HEK293 (cell line): ENCODE results near the gene TICAM1.
A peak's percentile ranks its signal among the peaks of the same experiment; 100 is the strongest.

ENCODE experiments used
- GLI4 ChIP-seq: fragments of 450-650 bp; formaldehyde crosslinking; IDR thresholded peaks from 2 replicates; pipeline ENCODE4 v1.5.1; 2016; ENCODE audit warnings: missing biosample characterization, missing genetic modification characterization
- HIC1 ChIP-seq: fragments of 450-650 bp; formaldehyde crosslinking; IDR thresholded peaks from 2 replicates; pipeline ENCODE4 v1.5.1; 2016; ENCODE audit warnings: missing biosample characterization, missing genetic modification characterization
- INSM2 ChIP-seq: fragments of 450-650 bp; formaldehyde crosslinking; IDR thresholded peaks from 2 replicates; pipeline ENCODE4 v1.5.1; 2016; ENCODE audit warnings: missing biosample characterization, missing genetic modification characterization
- KLF7 ChIP-seq: fragments of 450-650 bp; formaldehyde crosslinking; IDR thresholded peaks from 2 replicates; pipeline ENCODE4 v1.5.1; 2016; ENCODE audit warnings: missing biosample characterization, missing genetic modification characterization, borderline replicate concordance
- REPIN1 ChIP-seq: fragments of 450-650 bp; formaldehyde crosslinking; IDR thresholded peaks from 2 replicates; pipeline ENCODE4 v1.5.1; 2017; ENCODE audit warnings: missing biosample characterization, missing genetic modification characterization, low read depth
- SCRT2 ChIP-seq: fragments of 450-650 bp; formaldehyde crosslinking; IDR thresholded peaks from 2 replicates; pipeline ENCODE4 v1.5.1; 2016; ENCODE audit warnings: missing biosample characterization, missing genetic modification characterization
- TSHZ1 ChIP-seq: fragments of 450-650 bp; formaldehyde crosslinking; IDR thresholded peaks from 2 replicates; pipeline ENCODE4 v1.5.1; 2016; ENCODE audit warnings: missing biosample characterization, missing genetic modification characterization, borderline replicate concordance
- YY2 ChIP-seq: fragments of 450-650 bp; formaldehyde crosslinking; IDR thresholded peaks from 2 replicates; pipeline ENCODE4 v1.5.1; 2016; ENCODE audit warnings: missing biosample characterization, missing genetic modification characterization
- ZBTB48 ChIP-seq: fragments of 450-650 bp; formaldehyde crosslinking; IDR thresholded peaks from 2 replicates; pipeline ENCODE4 v1.5.1; 2016; ENCODE audit warnings: missing biosample characterization, missing genetic modification characterization
- ZNF146 ChIP-seq: fragments of 450-650 bp; formaldehyde crosslinking; IDR thresholded peaks from 2 replicates; pipeline ENCODE4 v1.5.1; 2016; ENCODE audit warnings: missing biosample characterization, missing genetic modification characterization
- ZNF175 ChIP-seq: fragments of 450-650 bp; formaldehyde crosslinking; IDR thresholded peaks from 2 replicates; pipeline ENCODE4 v1.5.1; 2016; ENCODE audit warnings: missing biosample characterization, missing genetic modification characterization
- ZNF211 ChIP-seq: fragments of 450-650 bp; formaldehyde crosslinking; IDR thresholded peaks from 2 replicates; pipeline ENCODE4 v1.5.1; 2016; ENCODE audit warnings: low read depth, missing biosample characterization, missing genetic modification characterization
- ZNF280D ChIP-seq: fragments of 450-650 bp; formaldehyde crosslinking; IDR thresholded peaks from 2 replicates; pipeline ENCODE4 v1.5.1; 2016; ENCODE audit warnings: missing biosample characterization, missing genetic modification characterization
- ZNF292 ChIP-seq: fragments of 450-650 bp; formaldehyde crosslinking; IDR thresholded peaks from 2 replicates; pipeline ENCODE4 v1.5.1; 2016; ENCODE audit warnings: low read depth, missing biosample characterization, missing genetic modification characterization, borderline replicate concordance
- ZNF311 ChIP-seq: fragments of 450-650 bp; formaldehyde crosslinking; IDR thresholded peaks from 2 replicates; pipeline ENCODE4 v1.5.1; 2017; ENCODE audit warnings: missing biosample characterization, missing genetic modification characterization, borderline replicate concordance
- ZNF488 ChIP-seq: fragments of 450-650 bp; formaldehyde crosslinking; IDR thresholded peaks from 2 replicates; pipeline ENCODE4 v1.5.1; 2016; ENCODE audit warnings: missing biosample characterization, missing genetic modification characterization
- ZNF501 ChIP-seq: fragments of 450-650 bp; formaldehyde crosslinking; IDR thresholded peaks from 2 replicates; pipeline ENCODE4 v1.5.1; 2016; ENCODE audit warnings: missing biosample characterization, missing genetic modification characterization
- ZNF513 ChIP-seq: fragments of 450-650 bp; IDR thresholded peaks from 2 replicates; pipeline ENCODE4 v1.5.1; 2018; ENCODE audit warnings: missing biosample characterization, missing genetic modification characterization
- ZNF548 ChIP-seq: fragments of 450-650 bp; formaldehyde crosslinking; IDR thresholded peaks from 2 replicates; pipeline ENCODE4 v1.5.1; 2016; ENCODE audit warnings: missing biosample characterization, missing genetic modification characterization
- ZNF580 ChIP-seq: fragments of 450-650 bp; formaldehyde crosslinking; IDR thresholded peaks from 2 replicates; pipeline ENCODE4 v1.5.1; 2016; ENCODE audit warnings: missing biosample characterization, missing genetic modification characterization
- ZNF76 ChIP-seq: fragments of 450-650 bp; formaldehyde crosslinking; IDR thresholded peaks from 2 replicates; pipeline ENCODE4; 2016; ENCODE audit warnings: low read depth, missing biosample characterization, missing genetic modification characterization, borderline replicate concordance
- ZNF777 ChIP-seq: fragments of 450-650 bp; formaldehyde crosslinking; IDR thresholded peaks from 2 replicates; pipeline ENCODE4 v1.5.1; 2017; ENCODE audit warnings: missing biosample characterization, missing genetic modification characterization, borderline replicate concordance
- ZNF785 ChIP-seq: fragments of 450-650 bp; formaldehyde crosslinking; IDR thresholded peaks from 2 replicates; pipeline ENCODE4 v1.5.1; 2016; ENCODE audit warnings: missing biosample characterization, missing genetic modification characterization
- ZSCAN5A ChIP-seq: fragments of 450-650 bp; formaldehyde crosslinking; IDR thresholded peaks from 2 replicates; pipeline ENCODE4 v1.5.1; 2016; ENCODE audit warnings: missing biosample characterization, missing genetic modification characterization

Gene TICAM1

GRCh38 chr19:4831304-4831978 lies at the start of gene TICAM1 (continued):
- TF ChIP-seq ZNF311 (tag by site-specific recombination) (no peak), ZNF513 (tag by site-specific recombination) (no peak), ZNF777 (tag by site-specific recombination) (no peak), ZNF580 (tag by site-specific recombination) (no peak), INSM2 (tag by site-specific recombination) (no peak), GLI4 (no peak), ZNF501 (no peak), YY2 (tag by site-specific recombination) (no peak), REPIN1 (no peak), ZNF76 (peak; percentile 46; the same call in 1 of the 2 replicates), HIC1 (tag by site-specific recombination) (peak; percentile 69; the same call in 1 of the 2 replicates), ZNF175 (tag by site-specific recombination) (no peak), ZSCAN5A (tag by site-specific recombination) (no peak), KLF7 (tag by site-specific recombination) (0 out of 2 replicates have a peak, but pooled peaks have one; percentile 6), ZNF292 (tag by site-specific recombination) (no peak), SCRT2 (tag by site-specific recombination) (no peak), ZNF280D (tag by site-specific recombination) (no peak), ZNF211 (tag by site-specific recombination) (no peak), TSHZ1 (tag by site-specific recombination) (no peak), ZNF785 (tag by site-specific recombination) (peak; percentile 74; the same call in 1 of the 2 replicates), ZNF146 (tag by site-specific recombination) (no peak), ZNF488 (tag by site-specific recombination) (no peak), ZNF548 (tag by site-specific recombination) (no peak), ZBTB48 (tag by site-specific recombination) (peak; percentile 67)
